ENCODE results near the gene C4A.
"Not testable (repeated sequence)": the region's sequence is repeated elsewhere in the genome, so short reads cannot be mapped to it uniquely, and the experiment has no call there.

GRCh38 chr6:32007086-32007485 is 25.2 kb downstream of the C4A start:
- TF ChIP-seq CTCF, POLR2A (IDR thresholded peaks at IDR 0.05): not testable (repeated sequence)

All from lower leg skin (tissue), 3 donors.